Tongue (tissue), 2 donors: ENCODE results near the gene TAF9B. TPM values are rescaled to one million over a fixed set of nuclear protein-coding genes. Genes with fewer than 3 reads are reported as not detected.
"Not testable (repeated sequence)": the region's sequence is repeated elsewhere in the genome, so short reads cannot be mapped to it uniquely, and the experiment has no call there.

ENCODE experiments used
- DNase-seq: peaks from one replicate; pipeline ENCODE4 v3.0.0-alpha.2; 2015
- total RNA-seq: library from RNA; depleted of rRNA; stranded (reverse); fragments of >200 nt; gene quantifications from one replicate; pipeline ENCODE4 v1.2.3, GENCODE V29; 2014

TAF9B gene
- total RNA-seq, 1 donor from 2014 or later = 28.0 TPM

GRCh38 chrX:78116365-78116764, 23.1 kb downstream of the TAF9B start:
- DNase-seq = no peak

GRCh38 chrX:78111140-78111931, 28.1 kb downstream of the TAF9B start:
- DNase-seq = no peak

- no peak for DNase-seq
Measured at GRCh38 chrX:78109458-78109857, 30.0 kb downstream of the TAF9B start.

- DNase-seq = no peak
Measured at GRCh38 chrX:78106651-78106986, 32.8 kb downstream of the TAF9B start.

GRCh38 chrX:78105944-78106650, 33.4 kb downstream of the TAF9B start:
- no peak for DNase-seq

GRCh38 chrX:78104447-78105176, 34.8 kb downstream of the TAF9B start:
- DNase-seq = peak; percentile 48

GRCh38 chrX:78103623-78104446, 35.6 kb downstream of the TAF9B start, which contains the start of gene PGK1:
PGK1 (plus strand) TSS chrX:78104248; CDS start chrX:78104341, 93 bp downstream.
- DNase-seq = peak; percentile 97

GRCh38 chrX:78103001-78103622, 36.3 kb downstream of the TAF9B start:
- DNase-seq = no peak

GRCh38 chrX:78102091-78102490, 37.4 kb downstream of the TAF9B start:
- no peak for DNase-seq

GRCh38 chrX:78098108-78098507, 41.3 kb downstream of the TAF9B start:
- DNase-seq = no peak

GRCh38 chrX:78092296-78092695, 47.2 kb downstream of the TAF9B start:
- DNase-seq = no peak

GRCh38 chrX:78081413-78081812, 58.0 kb downstream of the TAF9B start:
- not testable (repeated sequence) for DNase-seq

Other genes starting within 250 kb of the TAF9B start
- 60.4 TPM for gene MAGT1, start 244.2 kb downstream of the TAF9B start, total RNA-seq
- 495 TPM for gene COX7B, start 240.2 kb downstream of the TAF9B start, total RNA-seq
- gene ATP7A, start 229.0 kb downstream of the TAF9B start, total RNA-seq = 15.0 TPM
- gene PGAM4, start 170.0 kb downstream of the TAF9B start, total RNA-seq = not detected
- gene PGK1, start 35.4 kb downstream of the TAF9B start, total RNA-seq = 275 TPM
- gene CYSLTR1, start 188.0 kb upstream of the TAF9B start, total RNA-seq = 8.4 TPM